ENCODE measurements around the gene HCRTR1.

HCRTR1 gene

DNA sequence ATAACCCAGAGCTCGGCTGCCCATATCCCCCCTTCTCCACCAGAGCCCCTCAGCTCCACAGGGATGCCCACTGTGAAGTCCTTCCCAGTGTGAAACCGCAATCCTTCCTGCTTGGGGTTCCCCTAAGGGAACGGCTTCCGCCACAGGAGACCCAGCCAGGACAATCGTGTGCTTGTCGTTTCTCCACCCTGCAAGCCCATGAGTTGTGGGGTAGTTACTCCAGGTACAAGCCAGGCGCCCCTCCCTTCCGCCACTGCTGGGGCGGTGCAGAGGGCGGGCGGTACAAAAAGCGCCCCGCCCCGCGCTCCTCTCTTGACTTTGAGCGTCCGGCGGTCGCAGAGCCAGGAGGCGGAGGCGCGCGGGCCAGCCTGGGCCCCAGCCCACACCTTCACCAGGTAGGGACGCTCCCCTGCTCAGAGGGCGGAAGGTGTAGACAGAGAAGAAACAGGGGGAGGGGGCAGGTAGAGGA lies 41.3 kb upstream of the HCRTR1 start, which contains the start of gene TINAGL1:
TSS of gene TINAGL1 (plus strand) at position 315 of the 469 bp plus-strand sequence. CDS start 634 bp downstream, outside the sequence.
- peak; percentile 29 for DNase-seq (ENCODE audit: low read depth)
- peak within 1 kb of the TSS; percentile 37 for H3K4me3 ChIP-seq (ENCODE audit: low read depth, low read length)
- no peak for TF ChIP-seq CTCF (conservative IDR thresholded peaks at IDR 0.05; ENCODE audit: low read depth, low read length)

- TF ChIP-seq CTCF (conservative IDR thresholded peaks at IDR 0.05; ENCODE audit: low read depth, low read length): no peak
- DNase-seq (ENCODE audit: low read depth): no peak
- peak overlapping the region; percentile 37 for H3K4me3 ChIP-seq (ENCODE audit: low read depth, low read length)
Measured at GRCh38 chr1:31576743-31577455, 40.6 kb upstream of the HCRTR1 start.

DNA sequence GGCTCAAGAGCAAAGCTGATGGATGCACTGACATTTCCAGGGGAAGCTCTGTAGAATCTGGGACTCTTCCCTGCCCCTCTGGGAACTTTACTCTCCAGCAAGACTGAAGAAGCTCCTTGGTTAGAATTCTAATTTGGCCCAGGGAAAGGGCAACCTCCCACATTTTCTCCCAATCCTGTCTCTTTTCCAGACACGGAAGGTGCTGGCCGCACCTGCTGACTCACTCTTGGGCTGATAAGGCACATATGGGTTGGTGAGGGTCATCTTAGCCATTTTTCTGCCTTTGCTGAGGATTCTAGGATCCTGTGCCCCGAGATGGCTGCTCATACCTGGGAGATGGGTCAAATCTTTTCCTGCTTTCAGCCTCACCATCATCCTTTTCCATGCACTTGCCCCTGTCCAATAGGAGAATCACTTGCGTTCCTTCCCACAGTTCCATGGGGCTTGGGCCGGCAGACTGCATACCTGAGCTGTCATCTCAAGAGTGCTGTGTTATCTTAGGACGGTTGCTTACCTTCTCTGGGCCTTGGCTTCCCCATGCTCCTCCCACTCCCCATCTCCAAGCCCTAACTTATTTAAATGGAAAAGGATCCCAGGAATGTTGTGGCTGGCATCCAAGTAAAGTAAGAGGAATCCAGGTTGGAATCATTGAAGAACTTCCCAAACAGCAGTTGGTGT lies 39.8 kb upstream of the HCRTR1 start:
- no peak for TF ChIP-seq CTCF (conservative IDR thresholded peaks at IDR 0.05; ENCODE audit: low read depth, low read length)
- peak overlapping the region; percentile 14 for H3K4me3 ChIP-seq (ENCODE audit: low read depth, low read length)
- peak; percentile 38 for DNase-seq (ENCODE audit: low read depth)

DNA sequence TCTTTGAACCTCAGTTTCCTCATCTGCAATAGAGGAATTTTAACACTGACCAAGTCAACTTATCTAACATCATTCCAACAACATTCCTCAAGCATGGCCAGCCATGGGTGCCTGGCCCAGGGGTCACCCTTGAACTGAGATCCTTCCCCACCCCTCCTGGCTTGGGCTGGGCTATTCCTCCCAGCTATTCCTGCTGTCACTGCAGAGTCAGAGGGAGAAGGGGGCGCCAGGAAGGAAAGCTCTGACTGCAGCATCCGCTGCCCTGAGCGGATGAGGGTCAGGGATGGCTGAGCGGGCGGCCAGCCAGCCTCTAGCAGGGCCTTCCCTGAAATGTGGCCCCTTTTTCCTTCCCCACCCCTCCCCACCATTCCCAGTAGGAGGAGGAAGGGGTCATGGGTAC lies 38.1 kb upstream of the HCRTR1 start:
- no peak for TF ChIP-seq CTCF (conservative IDR thresholded peaks at IDR 0.05; ENCODE audit: low read depth, low read length)
- no peak overlapping the region for H3K4me3 ChIP-seq (ENCODE audit: low read depth, low read length)
- peak; percentile 50 for DNase-seq (ENCODE audit: low read depth)

- peak; percentile 60 for DNase-seq (ENCODE audit: low read depth)
- TF ChIP-seq CTCF (conservative IDR thresholded peaks at IDR 0.05; ENCODE audit: low read depth, low read length): no peak
Measured at GRCh38 chr1:31580513-31580870, 37.0 kb upstream of the HCRTR1 start.

DNA sequence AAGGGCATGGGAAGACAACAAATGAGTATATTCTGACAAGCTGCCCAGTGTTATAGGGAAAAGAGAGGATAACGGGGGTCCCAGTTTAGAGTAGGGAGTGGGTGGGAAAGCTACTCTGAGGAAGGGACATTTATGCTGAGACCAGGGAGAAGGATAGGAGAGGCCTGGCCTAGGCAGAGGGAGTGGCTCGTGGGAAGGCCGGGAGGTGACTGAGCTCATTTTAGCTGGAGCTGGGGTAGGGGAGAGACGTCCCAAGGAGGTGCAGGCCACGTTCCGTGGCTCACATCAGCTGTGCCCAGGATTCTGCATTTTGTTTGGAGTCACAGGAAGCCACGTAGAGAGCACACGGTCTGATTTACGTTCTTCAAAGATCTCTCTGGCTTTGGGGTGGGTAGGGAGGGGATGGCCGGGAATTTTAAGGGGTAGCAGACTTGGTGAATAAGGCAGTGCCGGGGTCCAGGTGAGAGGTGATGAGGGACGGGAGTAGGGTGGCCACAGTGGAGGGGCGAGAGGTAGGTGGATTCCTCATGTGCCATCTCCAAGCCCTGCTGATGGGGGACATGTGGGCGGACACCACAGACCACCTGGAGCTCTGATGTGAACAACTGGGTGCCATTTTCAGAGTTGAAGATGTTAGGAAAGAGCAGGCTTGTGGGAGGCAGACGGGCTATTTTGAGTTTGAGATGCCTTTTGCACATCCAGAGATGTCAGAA lies 36.4 kb upstream of the HCRTR1 start:
- H3K4me3 ChIP-seq (ENCODE audit: low read depth, low read length): no peak overlapping the region
- TF ChIP-seq CTCF (conservative IDR thresholded peaks at IDR 0.05; ENCODE audit: low read depth, low read length): no peak
- DNase-seq (ENCODE audit: low read depth): no peak

More at GRCh38 chr1:31580513-31580870, 37.0 kb upstream of the HCRTR1 start:
- no peak overlapping the region for H3K4me3 ChIP-seq (ENCODE audit: low read depth, low read length)

Measured in choroid plexus epithelial cell (primary cell).